GM18508 (cell line): ENCODE data around the gene FOXA2.
"Not testable (repeated sequence)": the region's sequence is repeated elsewhere in the genome, so short reads cannot be mapped to it uniquely, and the experiment has no call there.

Experiments used
- ATAC-seq: cut with Tn5 transposase; IDR thresholded peaks from one replicate; pipeline ENCODE4 v1.9.1; 2021; ENCODE audit warnings: moderate number of reproducible peaks; ENCODE audit not compliant: insufficient read depth, unreplicated experiment

FOXA2 gene

DNA sequence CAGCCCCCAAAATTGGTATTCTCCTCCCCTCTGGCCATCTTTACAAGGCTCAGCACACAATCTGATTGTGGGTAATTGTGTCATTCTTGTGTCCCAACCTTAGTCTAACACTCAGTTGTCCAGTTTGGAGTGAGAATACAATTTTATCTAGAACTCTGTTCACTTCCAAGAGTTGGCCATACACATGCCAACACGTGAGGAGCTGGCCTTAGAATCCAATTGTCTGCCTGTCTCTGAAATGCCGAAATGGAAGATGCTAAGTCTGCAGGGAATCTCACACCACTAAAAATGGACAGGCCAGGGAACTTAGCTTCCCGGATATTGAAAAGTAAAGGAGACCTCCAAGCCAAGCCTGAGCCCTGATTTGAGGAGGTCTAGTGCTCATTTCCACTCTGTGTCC lies 12.3 kb downstream of the FOXA2 start:
- no peak for ATAC-seq

DNA sequence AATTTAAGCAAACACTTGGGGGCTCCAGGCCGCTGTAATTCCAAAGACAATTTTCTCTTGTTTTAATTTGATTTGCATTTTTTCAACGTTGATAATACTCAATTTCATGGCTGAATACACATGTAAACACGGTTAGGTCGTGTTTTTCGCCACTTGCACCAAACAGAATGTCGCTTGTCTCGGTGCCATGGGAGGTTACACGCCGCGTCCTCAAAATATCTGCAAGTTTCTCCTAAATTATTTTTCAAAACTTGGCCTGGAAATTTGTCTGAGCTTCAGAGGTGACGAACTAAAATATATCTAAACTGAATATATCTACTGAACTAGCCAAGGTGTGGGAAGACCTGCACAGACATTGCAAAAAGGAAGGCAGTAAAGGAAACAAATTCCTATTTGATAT lies 15.0 kb downstream of the FOXA2 start:
- no peak for ATAC-seq

DNA sequence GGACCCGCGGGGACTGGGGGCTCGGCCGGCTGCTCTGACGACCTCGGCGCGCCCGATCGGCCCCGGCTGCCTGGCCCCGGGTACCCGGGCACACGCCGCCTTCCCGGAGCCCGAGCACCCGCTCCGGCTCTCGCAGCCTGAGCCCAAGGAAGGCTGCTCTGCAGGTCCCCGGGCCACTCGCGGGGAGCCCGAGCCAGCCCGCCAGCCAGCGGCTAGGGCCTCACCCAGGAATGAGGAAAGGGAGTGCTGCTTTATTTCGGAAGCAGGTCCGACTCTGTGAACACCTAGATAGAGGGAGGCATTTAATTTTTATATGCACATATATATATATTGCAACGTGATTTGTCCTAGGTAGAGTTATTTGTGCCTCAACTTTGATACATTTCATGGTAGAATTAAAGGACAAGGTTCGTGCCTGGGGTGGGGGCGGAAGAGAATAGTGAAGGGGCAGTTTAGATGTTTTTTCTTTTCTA lies 15.5 kb downstream of the FOXA2 start:
- no peak for ATAC-seq

DNA sequence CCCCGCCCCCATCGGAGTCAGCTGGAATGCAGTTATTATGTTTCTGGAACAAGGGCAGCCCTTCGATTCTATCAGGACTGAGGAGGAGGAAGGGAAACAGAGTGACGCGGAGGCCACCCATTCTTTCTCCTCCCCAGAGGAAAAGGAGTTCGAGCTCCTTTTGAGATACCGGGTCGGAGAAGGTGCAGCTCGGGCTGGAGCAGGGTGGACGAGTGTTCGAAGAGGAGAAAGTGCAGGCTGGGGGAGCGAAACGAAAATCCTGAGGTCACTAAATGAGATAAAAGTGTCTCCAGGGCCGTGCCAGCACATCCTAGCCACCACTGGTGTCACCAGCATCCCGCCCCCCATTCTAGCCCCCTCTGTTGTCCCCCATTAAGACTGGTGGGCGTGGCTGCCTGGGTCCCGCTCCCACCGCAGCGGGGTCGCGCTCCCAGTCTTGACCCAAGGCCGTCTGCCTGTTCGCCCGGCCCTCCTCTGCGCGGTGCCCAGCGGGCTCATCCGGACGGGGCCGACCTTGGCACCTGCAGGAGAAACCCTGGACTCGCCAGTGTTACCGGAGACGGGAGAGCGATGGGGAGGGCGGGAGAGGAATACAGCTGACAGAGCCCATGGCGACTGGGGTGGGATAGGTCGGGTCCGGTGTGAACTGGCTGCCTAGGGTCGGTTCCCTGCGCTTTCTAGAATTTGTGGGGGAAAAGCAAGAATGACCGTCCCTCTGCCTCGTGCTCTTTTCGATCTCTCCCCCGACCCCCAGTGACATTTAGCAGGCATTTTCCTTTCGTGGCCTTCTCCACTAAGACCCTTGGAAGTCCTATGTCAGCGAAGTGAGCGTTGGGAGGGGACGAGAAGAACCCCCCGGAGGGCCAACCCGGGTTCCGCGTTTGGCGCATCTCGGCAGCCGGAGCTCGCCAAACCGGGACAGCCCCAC lies 16.2 kb downstream of the FOXA2 start:
- no peak for ATAC-seq

DNA sequence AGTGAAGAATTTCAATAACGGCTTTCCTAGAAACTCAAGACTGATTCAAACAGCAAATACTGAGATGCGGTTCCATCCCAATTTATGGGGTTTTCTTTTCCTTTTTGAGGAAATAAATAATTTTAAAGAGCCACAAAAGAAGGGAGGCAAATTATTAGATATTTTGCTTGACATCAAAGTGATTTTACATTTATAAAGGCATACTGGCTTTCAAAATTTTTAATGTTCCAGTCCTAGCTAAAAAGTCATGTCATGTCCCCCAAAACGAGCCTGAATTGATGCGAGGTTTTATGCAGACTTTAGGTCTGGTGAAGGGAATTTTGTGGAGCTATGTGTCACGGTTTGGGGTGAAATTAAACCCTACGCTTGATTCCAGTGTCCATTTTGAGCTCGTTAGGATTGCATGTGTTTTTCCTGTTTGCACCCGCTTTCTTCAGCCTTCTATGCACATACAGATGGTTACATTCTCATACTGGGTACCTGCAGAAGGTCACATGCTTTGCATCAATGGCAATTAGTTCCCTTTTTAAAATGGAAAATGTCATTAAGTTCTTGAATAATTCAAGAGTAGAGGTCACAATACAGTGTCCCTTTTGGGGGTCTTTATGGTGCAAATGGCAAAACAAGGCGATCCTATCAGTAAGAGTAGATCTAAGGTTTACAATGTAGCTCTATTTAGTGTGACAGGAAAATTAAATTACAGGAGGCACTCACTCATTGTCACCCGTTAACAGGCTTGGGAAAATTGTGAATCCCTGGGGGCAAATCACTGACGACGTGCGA lies 17.3 kb downstream of the FOXA2 start:
- ATAC-seq, result no peak

DNA sequence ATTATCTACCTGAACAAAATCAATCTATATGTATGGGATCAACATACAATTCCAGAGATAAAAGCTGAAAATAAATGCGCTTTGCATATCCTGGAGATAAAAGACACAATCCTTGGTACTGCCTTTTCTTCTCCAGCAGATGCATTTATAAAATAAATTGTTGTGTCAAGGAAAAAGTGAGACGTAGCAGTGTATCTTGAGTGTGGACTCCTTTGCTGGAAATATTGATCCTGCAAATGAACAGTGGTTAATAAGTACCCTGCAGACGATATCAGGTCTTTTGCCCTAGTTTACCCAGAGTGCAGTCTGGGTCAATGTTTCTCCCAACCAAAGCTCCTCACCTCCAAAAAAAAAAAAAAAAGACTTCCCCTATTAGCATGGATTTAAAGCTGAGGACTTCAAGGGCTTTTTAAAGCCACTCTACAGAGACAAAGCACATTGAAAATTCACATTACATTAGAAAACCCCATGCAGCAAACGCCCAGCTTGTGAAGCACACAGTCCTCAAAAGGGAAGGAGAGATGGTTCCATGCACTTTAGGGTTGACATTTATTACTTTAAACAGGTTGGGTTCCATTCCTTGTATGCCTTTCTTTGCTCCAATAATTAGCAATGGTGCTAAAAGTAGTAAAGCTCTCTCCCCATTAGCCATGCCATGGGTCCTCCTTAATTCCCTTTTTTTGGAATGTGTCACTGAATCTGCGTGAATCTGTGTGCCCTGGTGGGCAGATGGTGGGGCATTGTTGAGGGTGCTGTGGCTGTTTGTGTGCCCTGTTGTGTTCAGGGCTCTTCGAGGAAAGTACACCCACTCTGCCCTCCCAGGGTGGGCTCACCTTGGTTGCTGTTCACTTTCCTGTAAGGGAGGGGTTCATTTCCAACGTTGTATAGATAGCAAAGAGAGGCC lies 21.1 kb downstream of the FOXA2 start:
- ATAC-seq, result no peak

DNA sequence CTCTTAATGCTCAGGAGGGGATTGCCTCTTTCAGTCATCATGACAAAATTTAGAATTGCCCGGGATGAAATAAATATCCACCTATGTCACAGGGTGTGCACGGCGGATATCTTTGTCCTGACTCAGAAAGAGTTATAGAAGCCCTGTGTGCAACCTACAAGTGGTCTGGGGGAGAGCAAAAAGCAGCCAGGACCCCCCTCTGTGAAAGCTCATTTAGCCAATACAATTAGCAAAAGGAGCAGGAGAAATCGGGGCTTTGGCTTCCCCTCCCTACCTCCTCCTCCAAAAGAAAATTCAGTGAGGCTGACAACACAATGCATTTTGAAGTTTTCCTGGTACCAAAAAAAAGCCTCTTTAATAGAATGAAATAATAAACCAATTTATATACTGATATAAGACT lies 21.8 kb downstream of the FOXA2 start:
- ATAC-seq, result no peak

DNA sequence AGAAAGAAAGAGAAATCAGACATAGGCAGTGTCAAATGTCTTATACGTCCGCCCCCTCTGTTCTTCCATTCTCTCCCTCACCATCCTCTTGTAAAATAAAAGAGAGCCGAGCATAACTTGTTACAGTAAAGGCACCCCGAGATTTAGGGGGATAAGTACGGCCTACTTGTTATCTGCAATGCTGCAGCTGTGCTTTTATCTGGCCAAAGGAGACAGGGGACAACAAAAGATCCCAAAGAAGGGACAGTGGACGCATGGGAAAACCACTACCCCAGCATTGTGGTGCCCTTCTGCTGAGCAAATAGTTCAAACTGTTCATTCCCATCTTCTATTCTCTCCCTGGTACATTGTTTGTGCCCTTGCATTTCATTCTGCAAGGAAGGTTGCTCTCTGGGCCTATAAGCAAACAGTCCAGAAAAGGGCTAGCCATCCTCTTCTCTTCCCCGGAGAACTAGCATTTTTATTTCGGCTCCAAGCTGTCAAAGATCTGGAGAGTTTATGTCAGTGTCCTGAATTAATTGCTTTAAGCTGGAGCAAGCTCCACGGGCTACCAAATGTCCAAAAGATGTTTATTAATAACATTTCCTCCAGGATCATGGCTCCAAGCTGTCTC lies 22.3 kb downstream of the FOXA2 start:
- ATAC-seq, result no peak

DNA sequence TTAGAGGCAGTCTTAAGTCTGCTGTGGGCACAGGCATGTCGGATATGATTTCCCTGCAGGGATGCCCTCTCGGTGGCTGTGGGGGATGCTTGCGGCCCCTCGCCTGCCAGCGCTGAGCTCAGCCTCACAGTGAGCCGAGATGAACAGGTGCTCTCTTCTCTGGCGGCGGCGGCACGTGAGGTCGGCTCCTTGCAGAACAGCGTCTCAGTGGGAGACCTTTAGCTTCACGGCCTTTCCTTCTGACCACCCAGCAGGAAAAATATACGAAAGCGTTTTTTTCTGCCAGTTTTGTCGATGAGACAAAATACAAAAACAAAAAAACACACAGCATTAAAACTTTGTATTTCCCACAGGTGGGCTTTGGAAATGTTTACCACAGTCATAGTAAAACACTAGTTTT lies 23.6 kb downstream of the FOXA2 start:
- ATAC-seq, result no peak

DNA sequence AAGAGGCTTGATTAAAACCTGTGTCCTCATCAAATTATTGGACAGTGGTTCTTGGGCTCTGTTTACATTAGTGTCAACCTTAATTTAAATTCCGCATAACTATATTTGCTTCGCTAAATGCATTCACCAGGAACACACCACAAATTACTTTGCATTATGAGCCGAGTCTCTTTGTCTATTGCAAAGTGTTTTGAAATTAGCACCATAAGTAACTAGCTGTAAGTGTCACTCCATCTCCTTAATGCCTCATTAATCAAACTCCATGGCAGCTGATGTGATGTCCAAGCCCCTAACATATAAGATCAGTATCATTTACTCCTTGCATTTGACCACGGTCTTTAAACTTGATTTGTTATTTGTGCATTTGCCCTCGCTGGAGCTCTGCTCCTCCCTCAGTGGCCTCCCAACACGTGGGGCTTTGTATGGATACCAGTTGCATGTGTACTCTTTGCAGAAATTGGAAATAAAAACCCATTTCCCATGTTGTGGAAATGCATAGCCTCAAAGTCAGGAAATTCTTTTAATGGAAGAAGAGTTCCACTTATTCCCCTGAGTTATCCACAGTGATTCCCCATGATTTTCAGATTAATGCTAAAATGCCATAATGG lies 24.6 kb downstream of the FOXA2 start:
- no peak for ATAC-seq

DNA sequence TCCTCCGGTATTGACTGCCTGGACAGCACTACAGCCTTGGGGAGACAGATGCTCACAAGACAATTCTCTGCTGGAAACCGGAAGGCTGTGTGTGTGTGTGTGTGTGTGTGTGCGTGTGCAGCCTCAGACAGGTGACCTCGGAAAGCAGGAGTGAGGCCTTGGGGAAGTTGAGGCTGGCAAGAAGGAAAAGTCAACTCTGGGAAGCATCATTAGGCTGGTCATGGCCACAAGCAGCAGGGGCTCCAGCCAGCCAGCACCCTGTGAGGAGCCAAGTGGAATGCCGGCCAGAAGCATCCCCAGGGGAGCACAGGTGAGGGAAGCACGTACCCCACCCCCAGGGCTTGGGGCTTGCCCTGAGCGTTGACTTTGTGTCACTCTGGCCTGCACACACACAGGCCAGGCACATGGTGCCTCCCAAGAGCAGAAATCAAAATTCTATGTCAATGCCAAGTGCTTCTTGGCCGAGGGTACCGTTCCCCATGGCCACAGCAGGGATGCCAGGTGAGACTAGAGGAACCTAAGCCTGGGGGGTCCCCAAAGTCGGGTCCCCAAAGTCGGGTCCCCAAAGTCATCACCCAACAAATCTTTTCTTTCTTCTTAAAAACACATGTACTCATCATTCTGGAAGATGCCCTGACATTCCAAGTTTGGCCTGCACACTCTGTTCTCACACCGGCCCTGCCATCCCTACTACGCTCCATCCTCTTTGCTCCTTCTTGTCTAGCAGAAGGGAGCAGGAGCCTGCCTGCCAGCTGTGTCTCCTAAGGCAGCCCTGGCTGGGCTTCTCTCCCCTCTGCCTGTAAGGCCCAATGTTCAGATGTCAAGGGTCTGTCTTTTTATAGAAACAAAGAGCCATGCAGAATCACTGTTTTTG lies 26.7 kb downstream of the FOXA2 start:
- no peak for ATAC-seq

DNA sequence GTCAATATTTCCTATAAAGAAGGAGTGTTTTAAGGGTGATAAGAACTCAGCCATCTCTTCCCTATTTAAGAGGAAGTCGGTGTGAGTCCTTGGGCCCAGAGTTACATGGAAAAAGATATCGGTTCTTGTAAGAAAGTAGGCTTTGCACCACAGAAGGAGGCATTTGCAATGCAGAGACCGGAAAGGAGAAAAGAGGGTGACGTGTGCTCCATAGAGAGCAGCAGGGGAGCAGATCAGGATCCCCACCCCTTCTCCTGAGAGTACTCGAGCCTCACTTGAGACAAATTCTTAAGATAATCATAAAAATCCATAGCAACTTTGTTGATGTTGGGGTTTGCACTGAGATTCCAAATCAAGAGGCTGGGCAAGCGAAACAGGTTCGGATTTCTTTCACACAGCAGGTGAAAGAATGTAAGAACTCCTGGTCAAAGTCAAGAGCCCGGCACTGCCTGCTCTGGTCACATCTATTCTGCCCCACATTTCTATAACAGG lies 27.8 kb downstream of the FOXA2 start:
- no peak for ATAC-seq

DNA sequence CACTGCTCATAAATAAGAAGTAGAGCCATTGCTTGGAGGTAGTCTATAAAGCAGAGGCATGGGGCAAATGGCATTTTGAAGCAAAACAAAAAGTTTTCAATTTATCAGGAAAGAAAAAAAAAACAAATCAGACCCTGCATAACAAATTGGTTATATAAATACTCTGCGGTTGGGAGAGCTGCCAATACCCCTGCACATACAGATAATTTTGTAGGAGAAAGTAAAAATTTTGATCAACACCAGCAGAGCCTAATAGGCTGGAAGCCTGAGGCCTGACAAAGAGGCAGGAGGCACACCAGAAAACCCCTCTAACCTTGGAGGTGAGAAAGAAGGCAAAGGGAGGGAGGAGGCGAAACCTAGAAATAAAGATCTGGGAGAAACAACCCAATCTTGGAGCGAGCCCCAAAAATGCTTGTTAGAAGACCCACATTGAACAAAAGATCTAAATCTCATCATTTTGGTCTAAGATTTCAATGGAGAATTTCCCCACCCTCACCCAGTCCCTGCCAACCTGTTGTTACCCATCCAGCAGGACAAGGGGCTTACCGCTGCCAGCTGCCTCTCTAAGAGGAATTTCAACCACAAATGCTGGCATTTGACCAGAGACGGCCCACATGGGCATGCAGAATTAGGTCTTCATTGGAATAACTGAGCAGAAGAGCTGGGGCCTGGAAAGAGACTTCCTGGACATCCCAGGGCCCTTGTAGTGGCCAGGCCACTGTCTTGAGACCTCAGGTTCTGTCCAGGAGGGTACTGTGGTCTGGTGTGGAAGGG lies 28.4 kb downstream of the FOXA2 start:
- no peak for ATAC-seq

DNA sequence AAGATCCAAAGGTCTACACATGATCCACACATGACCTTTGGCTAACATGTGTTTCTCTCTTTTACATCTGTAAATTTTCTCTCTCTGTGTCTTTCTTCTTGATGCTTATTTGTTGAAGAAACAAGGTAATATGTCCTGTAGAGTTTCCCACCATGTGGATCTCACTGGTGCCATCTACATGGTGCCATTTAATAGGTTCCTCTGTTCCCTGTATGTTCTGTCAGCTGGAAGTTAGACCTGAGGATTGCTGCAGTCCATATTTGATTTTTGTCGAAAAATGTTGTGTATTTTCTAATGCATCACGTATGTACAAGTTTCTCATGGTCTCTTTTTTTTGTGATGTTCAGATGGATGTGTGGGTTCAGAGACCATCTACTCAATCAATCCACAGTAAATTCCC lies 30.0 kb downstream of the FOXA2 start:
- no peak for ATAC-seq

DNA sequence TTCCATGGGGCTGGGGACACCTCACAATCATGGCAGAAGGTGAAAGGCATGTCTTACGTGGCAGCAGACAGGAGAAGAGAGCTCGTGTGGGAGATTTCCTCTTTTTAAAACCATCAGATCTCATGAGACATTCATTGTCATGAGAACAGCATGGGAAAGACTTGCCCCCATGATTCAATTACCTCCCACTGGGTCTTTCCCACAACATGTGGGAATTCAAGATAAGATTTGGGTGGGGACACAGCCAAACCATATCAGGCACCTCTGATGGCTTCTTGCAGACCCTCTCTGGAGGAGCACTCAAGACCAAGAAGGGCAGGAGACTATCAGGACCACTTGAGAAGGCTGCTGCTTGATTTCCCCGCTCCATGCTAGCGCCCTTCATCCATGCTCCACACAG lies 33.9 kb downstream of the FOXA2 start:
- not testable (repeated sequence) for ATAC-seq

DNA sequence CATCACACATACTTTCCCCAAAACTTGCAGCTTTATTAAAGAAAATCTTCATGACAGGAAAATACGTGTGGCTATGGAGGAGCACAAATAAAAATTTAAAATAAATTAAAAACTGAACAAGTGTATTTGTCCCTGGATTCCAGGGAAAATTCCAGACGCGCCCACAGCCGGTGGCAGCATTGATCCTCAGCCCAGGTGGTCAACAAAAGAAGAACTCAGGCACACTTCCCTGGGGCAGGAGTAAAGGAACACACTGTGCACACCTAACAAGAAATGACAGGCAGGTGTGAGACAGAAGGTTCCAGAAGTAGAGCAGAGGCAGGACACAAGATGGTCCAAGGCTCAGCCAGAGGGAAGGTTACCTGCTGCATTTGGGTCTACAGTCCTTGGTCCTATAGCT lies 36.3 kb downstream of the FOXA2 start:
- no peak for ATAC-seq

DNA sequence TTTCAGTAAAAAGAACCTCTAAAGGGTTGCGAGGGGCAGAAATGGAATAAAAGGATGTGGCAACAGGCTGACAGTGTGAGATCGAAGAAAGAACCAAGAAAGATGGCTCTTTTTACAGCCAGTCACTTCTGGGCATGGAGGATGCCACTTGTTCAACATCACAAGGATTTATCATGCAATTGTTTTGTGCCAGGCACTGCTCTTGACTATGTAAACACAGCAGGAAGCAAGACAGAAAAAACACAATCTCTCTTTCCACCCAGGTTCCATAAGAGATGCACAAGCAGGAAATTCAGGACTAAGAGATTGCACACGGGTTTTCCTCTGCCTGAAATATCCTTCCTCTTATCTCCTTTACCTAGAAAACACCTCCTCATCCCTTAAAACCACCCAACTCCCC lies 38.0 kb downstream of the FOXA2 start:
- ATAC-seq, result no peak

DNA sequence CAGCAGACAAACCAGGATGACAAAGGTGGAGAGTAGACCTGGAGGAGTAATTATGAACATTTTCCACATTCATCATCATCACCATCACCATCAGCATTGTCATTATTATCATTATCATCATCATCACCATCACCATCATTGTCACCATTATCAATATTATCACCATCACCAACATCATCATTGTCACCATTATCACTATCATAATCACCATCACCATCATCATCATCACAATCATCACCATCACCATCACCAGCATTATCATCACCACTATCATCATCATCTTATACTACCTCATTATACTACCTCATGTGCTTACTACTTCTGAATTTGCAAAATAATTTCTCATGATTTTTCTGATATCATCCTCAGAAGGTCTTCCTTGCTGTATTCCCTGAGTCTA lies 39.3 kb downstream of the FOXA2 start:
- ATAC-seq, result no peak
